Hepatocyte (in vitro differentiated cells): ENCODE measurements around the gene TNNT2.

Experiments
- CTCF ChIP-seq: fragments of 200-600 bp; sonication (generic); IDR thresholded peaks from 2 replicates; pipeline ENCODE4 v1.5.1; 2016; ENCODE audit warnings: antibody characterized with exemption, mild to moderate bottlenecking; ENCODE audit not compliant: poor library complexity
- EZH2 ChIP-seq: fragments of 200-600 bp; sonication (generic); IDR thresholded peaks from 2 replicates; pipeline ENCODE4 v1.6.1; 2016; ENCODE audit warnings: antibody characterized with exemption, mild to moderate bottlenecking, borderline replicate concordance
- EZH2phosphoT487 ChIP-seq: fragments of 200-600 bp; sonication (generic); IDR thresholded peaks from one replicate; pipeline ENCODE4 v1.6.1; 2018; ENCODE audit warnings: antibody characterized with exemption, mild to moderate bottlenecking, low read depth, moderate library complexity; ENCODE audit not compliant: unreplicated experiment, severe bottlenecking

- no peak for TF ChIP-seq CTCF
- TF ChIP-seq EZH2, result no peak
- TF ChIP-seq EZH2phosphoT487, result no peak
Observed at GRCh38 chr1:201386208-201386607, 8.7 kb upstream of the TNNT2 start.
